SK-N-SH (cell line): Measurements from ENCODE around the gene NDUFB11.

ENCODE experiments used
- CHD2 ChIP-seq: fragments of 150-350 bp; IDR thresholded peaks from 2 replicates; pipeline ENCODE4 v1.6.1; 2018; ENCODE audit warnings: low read length; ENCODE audit not compliant: partially characterized antibody
- CTCF ChIP-seq: fragments of 200-600 bp; sonication (generic); IDR thresholded peaks from 2 replicates; pipeline ENCODE4 v1.6.1; 2017; ENCODE audit warnings: antibody characterized with exemption, mild to moderate bottlenecking, moderate library complexity
- EP300 ChIP-seq, 2 experiments: IDR thresholded peaks; 2 replicates each; pipeline versions ENCODE4 v1.4.0 to v1.6.1; 2012; ENCODE audit warnings: borderline replicate concordance in 1 of 2, low read depth in 1 of 2, low read length in 1 of 2
- FOSL2 ChIP-seq: IDR thresholded peaks from 2 replicates; pipeline ENCODE4 v1.4.0; 2012; ENCODE audit warnings: low read depth, mild to moderate bottlenecking, moderate library complexity, borderline replicate concordance
- NRF1 ChIP-seq: IDR thresholded peaks from 2 replicates; pipeline ENCODE4 v1.6.1; 2012; ENCODE audit warnings: low read depth, mild to moderate bottlenecking, low read length
- PBX3 ChIP-seq: IDR thresholded peaks from 2 replicates; pipeline ENCODE4; 2012
- POLR2AphosphoS5 ChIP-seq: IDR thresholded peaks from 2 replicates; pipeline ENCODE4 v1.6.1; 2012; ENCODE audit warnings: low read depth, low read length
- RFX5 ChIP-seq: IDR thresholded peaks from 2 replicates; pipeline ENCODE4 v1.6.1; 2012; ENCODE audit warnings: mild to moderate bottlenecking, improper control_type of control experiment, low read length
- SMC3 ChIP-seq: IDR thresholded peaks from 2 replicates; pipeline ENCODE4 v1.6.1; 2012; ENCODE audit warnings: low read depth, low read length, improper control_type of control experiment
- TEAD4 ChIP-seq: IDR thresholded peaks from 2 replicates; pipeline ENCODE4 v1.4.0; 2012; ENCODE audit warnings: mild to moderate bottlenecking, borderline replicate concordance; ENCODE audit not compliant: insufficient read depth
- USF2 ChIP-seq: fragments of 150-350 bp; IDR thresholded peaks from 2 replicates; pipeline ENCODE4 v1.6.1; 2017; ENCODE audit warnings: antibody characterized with exemption, low read length, low read depth, borderline replicate concordance

- TF ChIP-seq CTCF (no peak), RFX5 (no peak), POLR2AphosphoS5 (no peak), EP300 (IDR thresholded peaks at IDR 0.05; ENCODE audit: borderline replicate concordance in 1 of 2, low read depth in 1 of 2, low read length in 1 of 2) (no peak), NRF1 (no peak), TEAD4 (no peak), CHD2 (no peak), PBX3 (no peak), SMC3 (no peak), FOSL2 (no peak), USF2 (no peak)
Measured at GRCh38 chrX:47162927-47163583, 18.6 kb upstream of the NDUFB11 start.
